A673 (cell line): ENCODE results near the gene SCAMP3.

Experiments
- EZH2 ChIP-seq: fragments of 200-600 bp; sonication (generic); IDR thresholded peaks from 2 replicates; pipeline ENCODE4 v1.6.1; 2017; ENCODE audit warnings: borderline replicate concordance, low read depth, mild to moderate bottlenecking, mixed read lengths, antibody characterized with exemption, low read length; ENCODE audit not compliant: poor library complexity, severe bottlenecking
- TF ChIP-seq, protein P1 (sequence below): fragments of 300-800, 200-600 bp; sonication (generic); conservative IDR thresholded peaks from 2 replicates; pipeline ENCODE4 v1.5.1; 2017; ENCODE audit warnings: low read depth, mild to moderate bottlenecking, antibody characterized with exemption, low read length, moderate library complexity, mixed read lengths

DNA sequence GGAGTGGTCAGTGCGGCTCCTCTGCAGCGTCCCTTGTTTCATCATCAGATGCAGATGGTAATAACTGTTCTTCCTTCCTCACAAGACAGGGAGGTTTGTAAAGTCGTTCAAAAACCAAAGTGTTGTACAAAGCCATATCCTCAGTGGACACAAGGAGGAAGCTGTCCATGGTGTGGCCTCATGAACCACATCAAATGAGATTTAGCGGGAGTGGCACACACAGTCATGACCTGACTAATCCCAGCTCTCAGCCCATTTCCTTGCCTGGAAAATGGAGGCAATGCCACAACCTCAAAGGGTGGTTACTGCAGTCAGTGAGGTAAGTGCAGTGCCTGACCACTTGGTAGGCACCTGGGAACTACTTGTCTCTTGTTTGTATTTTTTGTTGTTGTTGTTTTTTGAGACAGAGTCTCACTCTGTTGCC, 20.3 kb downstream of the SCAMP3 start:
- TF ChIP-seq, protein P1, sequence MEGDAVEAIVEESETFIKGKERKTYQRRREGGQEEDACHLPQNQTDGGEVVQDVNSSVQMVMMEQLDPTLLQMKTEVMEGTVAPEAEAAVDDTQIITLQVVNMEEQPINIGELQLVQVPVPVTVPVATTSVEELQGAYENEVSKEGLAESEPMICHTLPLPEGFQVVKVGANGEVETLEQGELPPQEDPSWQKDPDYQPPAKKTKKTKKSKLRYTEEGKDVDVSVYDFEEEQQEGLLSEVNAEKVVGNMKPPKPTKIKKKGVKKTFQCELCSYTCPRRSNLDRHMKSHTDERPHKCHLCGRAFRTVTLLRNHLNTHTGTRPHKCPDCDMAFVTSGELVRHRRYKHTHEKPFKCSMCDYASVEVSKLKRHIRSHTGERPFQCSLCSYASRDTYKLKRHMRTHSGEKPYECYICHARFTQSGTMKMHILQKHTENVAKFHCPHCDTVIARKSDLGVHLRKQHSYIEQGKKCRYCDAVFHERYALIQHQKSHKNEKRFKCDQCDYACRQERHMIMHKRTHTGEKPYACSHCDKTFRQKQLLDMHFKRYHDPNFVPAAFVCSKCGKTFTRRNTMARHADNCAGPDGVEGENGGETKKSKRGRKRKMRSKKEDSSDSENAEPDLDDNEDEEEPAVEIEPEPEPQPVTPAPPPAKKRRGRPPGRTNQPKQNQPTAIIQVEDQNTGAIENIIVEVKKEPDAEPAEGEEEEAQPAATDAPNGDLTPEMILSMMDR = no peak
- TF ChIP-seq EZH2 = no peak
